Natural killer cell (primary cell): ENCODE results near the gene GORASP1. TPM values are rescaled to one million over a fixed set of nuclear protein-coding genes. Genes with fewer than 3 reads are reported as not detected.

Experiments used
- ATAC-seq, 3 donors: fragments of 150-1000 bp in 2 of 3; fragments of 200-7000 bp in 1 of 3; cut with Tn5 transposase; 1 replicate in 1 of 3; 2 replicates in 2 of 3; pipeline ENCODE4 v1.10.0; 2021; ENCODE audit warnings: mild to moderate bottlenecking in 2 of 3, moderate library complexity in 2 of 3
- DNase-seq, 2 donors: peaks; one replicate each; pipeline versions ENCODE4 v3.0.0 to v3.0.0-alpha.2; 2013 to 2021; ENCODE audit warnings: mixed read lengths in 1 of 2
- H3K27ac ChIP-seq: one replicate; pipeline ENCODE4 v1.5.1; 2013; ENCODE audit warnings: mild to moderate bottlenecking, low read length
- H3K27me3 ChIP-seq: one replicate; pipeline ENCODE4 v1.6.1; 2013; ENCODE audit warnings: low read length; ENCODE audit not compliant: control insufficient read depth, insufficient read depth
- H3K36me3 ChIP-seq: one replicate; pipeline ENCODE4 v1.6.1; 2013; ENCODE audit warnings: low read length; ENCODE audit not compliant: control insufficient read depth, insufficient read depth
- H3K4me1 ChIP-seq: one replicate; pipeline ENCODE4 v1.6.1; 2013; ENCODE audit warnings: low read length; ENCODE audit not compliant: control insufficient read depth, insufficient read depth
- H3K4me3 ChIP-seq: one replicate; pipeline ENCODE4 v1.5.1; 2013; ENCODE audit warnings: low read length
- H3K9me3 ChIP-seq: one replicate; pipeline ENCODE4 v1.6.1; 2013; ENCODE audit warnings: low read length; ENCODE audit not compliant: control insufficient read depth, insufficient read depth
- H3K27ac Mint-ChIP-seq, 2 donors: one replicate each; pipeline ENCODE4 v1.8.0; 2022; ENCODE audit warnings: mild to moderate bottlenecking in 2 of 2, mixed read lengths in 2 of 2, moderate library complexity in 1 of 2
- H3K27me3 Mint-ChIP-seq, 2 donors: one replicate each; pipeline ENCODE4 v1.8.0; 2022; ENCODE audit warnings: low read depth in 2 of 2, mixed read lengths in 2 of 2
- H3K36me3 Mint-ChIP-seq: one replicate; pipeline ENCODE4 v1.8.0; 2022; ENCODE audit warnings: mixed read lengths
- H3K4me1 Mint-ChIP-seq, 2 donors: one replicate each; pipeline ENCODE4 v1.8.0; 2022; ENCODE audit warnings: mixed read lengths in 2 of 2
- H3K4me3 Mint-ChIP-seq: one replicate; pipeline ENCODE4 v1.8.0; 2022; ENCODE audit warnings: mild to moderate bottlenecking, moderate library complexity, mixed read lengths
- H3K9me3 Mint-ChIP-seq, 2 donors: one replicate each; pipeline ENCODE4 v1.8.0; 2022; ENCODE audit warnings: mixed read lengths in 2 of 2
- CTCF ChIP-seq: fragments of 200-600 bp; IDR thresholded peaks from one replicate; pipeline ENCODE4 v1.8.0; 2022; ENCODE audit warnings: antibody characterized with exemption
- WGBS: methylation state at CpG from one replicate; pipeline ENCODE4 v1.1.7; 2013; ENCODE audit warnings: missing lambda C conversion rate; ENCODE audit not compliant: insufficient coverage; 5-methylcytosine and 5-hydroxymethylcytosine counted together
- intact Hi-C: fragments of 100-400 bp; cut with micrococcal nuclease; formaldehyde crosslinking; loops from one replicate; pipeline ENCODE4 v1.14.2; 2022
- total RNA-seq, 4 donors: library from RNA; stranded (reverse); fragments of 120-200 nt in 1 of 4; gene quantifications; one replicate each; pipeline versions ENCODE4 v1.2.3 to v1.2.4, GENCODE V29; 2013 to 2022

GORASP1 gene
- total RNA-seq, 3 donors from 2014 or later (not counting 1 experiment from before 2014, with no cell fraction given) = 20.2 to 21.3 (median 20.8) TPM

GRCh38 chr3:39095778-39096177 lies 11.6 kb downstream of the GORASP1 start:
- 93% methylated on average over 3 of the region's 3 CpGs for WGBS
- no peak overlapping the region for H3K27ac ChIP-seq
- no peaks in the 10 kb centered on the region for H3K9me3 ChIP-seq
- Mint-ChIP-seq H3K4me1 (peaks cover 0 to 3% of the 10 kb centered on the region in 2 donors), H3K4me3 (no peak overlapping the region), H3K27ac (no peak overlapping the region), H3K36me3 (peaks cover 23% of the 10 kb centered on the region), H3K9me3 (no peaks in the 10 kb centered on the region), H3K27me3 (no peaks in the 10 kb centered on the region)
- no peaks in the 10 kb centered on the region for H3K4me1 ChIP-seq
- TF ChIP-seq CTCF = no peak
- no peak for DNase-seq
- no peak overlapping the region for H3K4me3 ChIP-seq
- no peaks in the 10 kb centered on the region for H3K27me3 ChIP-seq
- intact Hi-C loops = no loop called here
- H3K36me3 ChIP-seq = peaks cover 68% of the 10 kb centered on the region
- no peak for ATAC-seq

GRCh38 chr3:39094851-39095677 lies 12.4 kb downstream of the GORASP1 start:
- peaks cover 30% of the 10 kb centered on the region for H3K36me3 Mint-ChIP-seq
- Histone ChIP-seq H3K9me3 (no peaks in the 10 kb centered on the region), H3K4me3 (no peak overlapping the region), H3K27me3 (no peaks in the 10 kb centered on the region), H3K27ac (no peak overlapping the region), H3K36me3 (peaks cover 73% of the 10 kb centered on the region), H3K4me1 (no peaks in the 10 kb centered on the region)
- H3K27ac Mint-ChIP-seq = no peak overlapping the region
- ATAC-seq = no peak
- no peaks in the 10 kb centered on the region for H3K4me1 Mint-ChIP-seq
- WGBS = 97% methylated on average over 5 of the region's 7 CpGs
- DNase-seq = no peak
- no peaks in the 10 kb centered on the region for H3K27me3 Mint-ChIP-seq
- H3K4me3 Mint-ChIP-seq = no peak overlapping the region
- H3K9me3 Mint-ChIP-seq = no peaks in the 10 kb centered on the region
- intact Hi-C loops = no loop called here
- no peak for TF ChIP-seq CTCF

GRCh38 chr3:39090922-39091321 lies 16.5 kb downstream of the GORASP1 start:
- no peaks in the 10 kb centered on the region for H3K27me3 ChIP-seq
- H3K4me1 ChIP-seq = no peaks in the 10 kb centered on the region
- no peaks in the 10 kb centered on the region for H3K4me1 Mint-ChIP-seq
- H3K27ac Mint-ChIP-seq = no peak overlapping the region
- no peaks in the 10 kb centered on the region for H3K9me3 Mint-ChIP-seq
- no peak for TF ChIP-seq CTCF
- intact Hi-C loops = no loop called here
- H3K4me3 Mint-ChIP-seq = no peak overlapping the region
- peaks cover 42% of the 10 kb centered on the region for H3K36me3 Mint-ChIP-seq
- H3K4me3 ChIP-seq = no peak overlapping the region
- ATAC-seq = peak in 2 of 3 donors; percentile 18 to 47
- WGBS = 80% methylated on average over 1 of the region's 2 CpGs
- H3K36me3 ChIP-seq = peaks cover 85% of the 10 kb centered on the region
- no peaks in the 10 kb centered on the region for H3K9me3 ChIP-seq
- no peaks in the 10 kb centered on the region for H3K27me3 Mint-ChIP-seq
- no peak for DNase-seq
- no peak overlapping the region for H3K27ac ChIP-seq

GRCh38 chr3:39088889-39089288 lies 18.5 kb downstream of the GORASP1 start:
- intact Hi-C loops = no loop called here
- ATAC-seq = no peak
- no peaks in the 10 kb centered on the region for H3K27me3 ChIP-seq
- H3K9me3 Mint-ChIP-seq = no peaks in the 10 kb centered on the region
- no peak for TF ChIP-seq CTCF
- DNase-seq = no peak
- no peaks in the 10 kb centered on the region for H3K4me1 ChIP-seq
- WGBS = 94% methylated on average over 3 of the region's 3 CpGs
- H3K4me3 Mint-ChIP-seq = no peak overlapping the region
- H3K9me3 ChIP-seq = no peaks in the 10 kb centered on the region
- no peak overlapping the region for H3K4me3 ChIP-seq
- H3K36me3 ChIP-seq = peaks cover 82% of the 10 kb centered on the region
- H3K36me3 Mint-ChIP-seq = peaks cover 36% of the 10 kb centered on the region
- H3K4me1 Mint-ChIP-seq = no peaks in the 10 kb centered on the region
- no peaks in the 10 kb centered on the region for H3K27me3 Mint-ChIP-seq
- H3K27ac Mint-ChIP-seq = no peak overlapping the region
- no peak overlapping the region for H3K27ac ChIP-seq
